ENCODE measurements around the gene RGS6.

RGS6 gene

DNA sequence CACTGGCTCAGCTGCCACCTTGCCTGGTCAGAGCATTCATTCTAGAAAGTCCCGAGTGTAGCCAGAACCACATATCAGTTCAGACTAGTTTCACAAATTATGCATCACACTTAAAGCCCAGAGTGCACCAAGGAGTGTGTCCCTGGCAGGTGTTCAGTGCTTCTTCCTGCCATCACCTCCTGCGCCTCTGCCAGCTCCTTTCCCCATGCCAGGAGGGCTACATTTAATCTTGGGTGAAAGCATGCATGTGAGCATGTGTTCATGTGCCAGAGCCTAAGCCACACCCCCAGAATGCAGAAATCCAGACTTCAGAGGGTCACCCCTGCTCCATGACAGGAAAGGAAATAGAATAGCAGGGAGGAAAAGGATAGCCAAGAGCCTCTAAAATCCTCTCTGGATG, 580.1 kb downstream of the RGS6 start:
- DNase-seq: no peak

DNA sequence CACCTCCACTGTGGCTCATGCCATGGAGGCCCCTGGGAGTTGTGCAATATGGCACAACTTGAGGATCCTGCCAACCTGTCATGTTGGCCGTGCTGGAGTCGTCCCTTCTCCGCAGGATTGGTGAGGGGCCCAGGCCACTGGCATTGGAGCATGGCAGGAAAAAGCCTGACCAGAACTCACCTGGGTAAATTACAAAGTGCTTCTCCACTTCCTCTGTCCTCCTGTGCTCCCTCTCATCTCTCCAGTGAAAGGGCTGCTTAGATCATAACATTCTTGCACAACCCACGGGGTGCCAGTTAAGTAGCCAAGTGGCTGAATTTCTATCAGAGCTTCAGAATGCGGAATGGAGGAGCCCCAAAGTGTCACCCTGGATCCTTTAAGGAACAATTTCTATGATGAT, 580.7 kb downstream of the RGS6 start:
- DNase-seq: no peak

DNA sequence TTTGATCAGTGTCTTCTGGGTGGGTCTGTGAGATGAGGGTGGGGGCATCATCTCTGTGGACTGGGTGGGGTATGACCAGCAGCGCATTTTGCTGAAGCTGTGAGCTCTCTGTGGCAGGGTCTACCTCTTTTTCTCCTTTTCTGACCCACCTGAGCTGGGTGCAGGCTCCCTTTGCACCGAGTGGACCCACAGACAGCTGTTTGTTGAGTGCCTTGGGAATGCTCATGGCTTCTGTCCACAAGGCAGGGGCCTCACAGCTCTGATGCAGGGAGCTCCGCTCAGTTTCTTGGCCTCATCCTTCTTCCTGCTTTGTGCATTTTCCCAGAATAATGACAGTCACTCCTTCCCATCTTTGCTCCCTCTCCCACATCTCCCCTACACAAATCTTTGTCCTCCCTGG, 581.1 kb downstream of the RGS6 start:
- no peak for DNase-seq

DNA sequence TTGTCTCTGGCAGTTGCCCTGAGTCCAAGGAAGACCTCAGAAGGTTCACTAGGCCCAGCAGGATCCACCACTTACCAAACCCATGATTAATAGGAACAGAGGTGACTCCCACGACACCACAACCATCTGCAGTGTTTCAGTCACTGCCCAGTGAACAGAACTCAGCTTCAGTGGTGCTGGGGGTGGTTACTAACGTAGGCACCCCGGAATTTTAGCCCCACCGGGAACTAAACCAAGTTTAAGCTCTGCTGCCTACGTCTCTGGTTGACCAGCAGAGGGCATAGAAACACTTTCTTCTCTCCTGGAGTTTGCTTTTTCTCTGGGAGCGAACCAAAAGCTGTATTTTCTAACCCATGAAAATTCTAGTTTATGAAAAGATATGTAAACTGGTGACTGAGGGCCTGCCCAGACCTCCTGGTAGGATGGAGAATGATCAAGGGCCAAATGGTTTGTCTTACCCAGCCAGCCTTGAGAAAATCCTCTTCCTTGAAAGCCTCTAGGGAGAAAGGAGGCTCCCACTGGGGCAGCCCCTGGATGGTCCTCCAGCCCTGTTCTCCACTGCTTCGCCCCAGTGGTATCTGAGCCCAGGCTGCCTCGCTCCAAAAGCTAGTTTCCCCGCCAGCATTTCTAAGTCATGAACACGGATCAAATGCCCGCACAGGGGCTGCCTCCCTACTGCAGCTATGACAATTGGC, 581.9 kb downstream of the RGS6 start:
- peak in 1 of 5 experiments; percentile 29 for DNase-seq

DNA sequence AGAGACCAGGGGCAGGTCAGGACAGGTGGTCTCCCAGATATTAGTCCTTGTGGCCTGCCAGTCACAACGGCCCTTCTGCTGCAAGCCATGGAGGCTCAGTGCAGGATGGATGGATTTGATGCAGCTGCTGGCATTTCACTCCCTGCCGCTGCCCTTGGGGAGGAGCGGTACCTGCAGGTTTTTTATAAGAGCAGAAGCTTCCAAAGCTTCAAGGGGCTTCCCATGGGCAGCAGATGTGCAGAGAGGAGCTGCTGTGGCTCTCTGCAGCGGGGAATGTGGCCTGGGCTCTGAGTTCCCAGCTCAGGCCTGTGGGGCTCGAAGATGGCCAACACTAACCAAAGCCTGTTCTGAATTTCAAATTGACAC, 582.4 kb downstream of the RGS6 start:
- no peak for DNase-seq

DNA sequence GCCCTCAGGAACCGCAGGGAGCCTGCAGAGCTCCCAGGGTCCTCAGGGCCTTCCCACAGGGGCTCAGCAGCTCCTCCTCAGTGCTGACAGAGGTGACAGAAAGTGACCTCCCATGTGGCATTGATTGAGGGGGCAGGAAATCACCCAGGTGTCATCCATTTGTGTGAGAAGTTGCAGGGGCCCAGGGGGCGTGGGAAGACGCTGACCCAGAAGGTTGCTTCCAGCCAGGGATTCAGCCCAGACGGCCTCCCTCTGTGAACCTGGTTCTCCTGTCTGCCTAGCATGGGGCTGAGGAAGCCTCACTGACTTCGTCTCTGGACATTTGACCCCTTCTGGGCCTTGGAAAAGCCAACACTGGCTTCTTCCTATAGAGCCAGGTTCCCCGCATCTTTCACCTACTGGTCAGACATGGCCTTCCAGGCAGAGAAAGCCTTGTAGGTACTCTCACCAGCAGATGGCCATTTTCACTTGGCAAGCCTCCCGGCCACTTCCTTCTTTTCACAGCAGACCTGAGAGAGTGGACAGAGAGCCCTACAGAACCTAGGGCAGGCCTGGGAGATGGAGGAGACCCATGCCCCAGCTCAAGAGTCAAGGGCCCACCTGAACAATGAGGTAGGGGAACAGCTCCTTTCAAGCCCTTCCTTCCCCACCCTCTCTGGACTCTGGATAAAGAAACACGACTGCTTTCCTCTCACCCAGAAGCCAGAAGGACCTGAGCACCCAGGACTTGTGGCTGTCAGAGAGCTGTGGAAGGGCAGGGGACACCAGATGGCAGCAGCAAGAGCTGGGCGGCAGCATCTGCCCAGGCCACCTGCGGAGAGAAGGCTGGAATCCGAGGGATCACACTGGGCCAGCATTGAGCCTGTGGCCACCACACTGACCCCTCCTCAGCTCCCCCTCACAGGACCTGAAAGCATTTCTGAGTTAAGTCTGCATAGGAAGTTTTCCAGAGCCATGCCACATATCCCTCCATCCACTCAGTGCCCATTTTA, 583.8 kb downstream of the RGS6 start:
- DNase-seq: no peak

DNA sequence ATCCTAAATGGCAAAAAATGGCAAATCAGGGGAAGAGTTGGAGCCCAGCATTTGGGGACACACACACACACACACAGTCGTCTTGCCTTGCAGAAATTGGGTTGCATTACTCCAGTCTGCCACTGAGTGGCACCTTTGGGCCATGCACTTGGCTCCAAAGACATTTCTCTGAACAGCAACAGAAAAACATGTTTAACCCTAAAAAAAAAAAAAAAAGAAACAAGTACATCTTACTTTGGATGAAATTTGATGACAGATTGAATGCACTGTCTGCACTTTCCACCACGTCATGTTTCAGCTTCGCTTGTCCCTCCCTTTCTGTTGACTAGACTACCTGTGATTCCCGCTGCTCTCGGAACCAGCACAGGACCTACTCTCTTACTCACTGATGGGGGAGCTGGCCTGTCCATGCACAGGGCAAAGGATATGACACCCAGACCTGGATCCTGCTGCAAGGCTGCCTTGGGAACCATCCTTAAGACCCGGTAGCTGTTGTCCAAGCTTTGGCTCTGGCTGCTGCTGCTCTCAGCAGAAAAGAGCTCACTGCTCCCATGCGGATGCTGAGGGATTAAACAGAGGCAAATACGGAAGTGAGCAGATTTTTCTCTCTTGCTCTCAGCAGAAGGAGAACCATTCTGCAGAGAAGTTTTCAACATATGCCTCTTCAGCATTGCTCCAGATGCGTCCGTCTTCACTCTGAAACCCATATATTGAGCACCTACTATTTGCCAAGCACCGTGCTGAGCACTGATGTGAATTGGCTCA, 584.9 kb downstream of the RGS6 start:
- peak; percentile 23 to 82 (median 54) for DNase-seq

DNA sequence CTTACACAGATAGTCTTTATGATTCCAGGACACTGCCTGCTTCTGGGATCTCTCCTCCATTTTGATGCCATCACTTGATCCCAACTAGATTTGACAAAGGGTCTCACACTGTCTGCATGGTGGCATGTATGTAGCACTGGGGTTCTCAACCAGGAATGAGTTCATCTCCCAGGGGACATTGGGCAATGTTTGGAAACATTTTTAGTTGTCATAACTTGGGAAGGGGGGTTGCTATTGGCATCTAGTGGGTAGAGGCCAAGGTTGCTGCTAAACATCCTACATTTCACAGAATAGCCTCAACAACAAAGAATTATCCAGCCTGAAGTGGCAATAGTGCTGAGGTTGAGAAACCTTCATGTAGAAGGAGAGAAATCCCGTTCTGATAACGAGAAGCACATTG, 585.5 kb downstream of the RGS6 start:
- no peak for DNase-seq

DNA sequence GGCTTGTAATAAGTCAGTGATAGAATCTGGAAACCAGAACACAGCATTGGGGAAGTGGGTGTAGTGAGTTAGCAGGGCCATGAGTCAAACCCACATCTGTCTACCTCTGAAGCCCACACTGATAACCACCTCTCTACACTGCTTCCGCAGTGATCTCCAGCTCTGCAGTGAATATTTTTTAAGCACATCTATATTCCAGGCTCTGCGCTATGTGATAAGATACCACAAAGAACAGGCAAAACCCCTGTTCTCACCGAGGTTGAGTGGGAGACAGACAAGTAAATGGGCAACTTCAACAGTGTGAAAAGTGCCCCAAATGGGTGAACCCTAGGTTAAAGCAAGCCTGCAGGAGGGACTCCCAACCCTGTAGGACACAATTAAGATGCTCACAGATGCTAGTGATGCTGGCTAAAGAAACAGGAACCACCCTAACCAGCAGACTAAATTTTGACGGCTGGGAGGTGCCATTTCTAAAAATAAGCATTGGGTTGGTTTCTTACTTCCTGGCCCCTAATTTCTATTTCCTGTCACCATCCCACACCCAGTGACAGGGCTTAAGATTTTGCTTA, 586.7 kb downstream of the RGS6 start:
- peak in 2 of 5 experiments; percentile 53 to 88 for DNase-seq

DNA sequence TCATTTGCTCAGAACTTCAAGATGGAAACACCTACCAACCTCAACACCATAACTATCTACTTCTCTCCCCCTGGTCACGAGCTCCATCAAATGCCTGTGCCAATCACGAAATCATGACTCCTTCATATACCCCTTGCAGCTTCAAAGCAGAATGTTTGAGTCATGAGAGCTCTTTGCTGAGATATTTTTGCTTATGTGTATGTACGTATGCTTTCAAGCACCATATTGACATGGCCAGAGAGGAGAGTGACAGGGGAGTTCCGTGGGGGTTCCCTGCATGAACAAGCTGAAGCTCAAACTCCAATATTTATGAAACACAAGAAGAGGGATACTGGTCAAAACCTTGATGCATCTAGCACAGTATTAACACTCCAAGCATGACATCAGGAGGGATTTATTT, 587.3 kb downstream of the RGS6 start:
- DNase-seq: peak in 1 of 5 experiments; percentile 34

DNA sequence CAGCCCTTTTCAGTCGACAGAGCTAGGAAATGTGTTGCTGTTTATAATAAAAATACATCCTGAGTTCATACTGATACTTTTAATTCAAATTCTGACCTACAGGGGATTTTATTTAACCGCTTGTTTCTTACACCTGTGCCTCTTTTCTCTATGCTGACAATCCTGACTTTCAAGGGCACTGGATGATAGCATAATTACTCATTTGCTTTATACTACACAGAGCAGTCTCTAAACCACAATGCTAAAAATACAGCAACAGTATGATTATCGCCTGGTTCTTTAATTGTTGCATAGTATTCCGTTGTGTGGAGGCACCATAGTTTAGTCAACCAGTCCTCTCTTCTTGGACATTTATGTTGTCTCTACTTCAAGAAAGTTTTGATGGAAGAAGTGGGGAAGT, 588.8 kb downstream of the RGS6 start:
- no peak for DNase-seq

DNA sequence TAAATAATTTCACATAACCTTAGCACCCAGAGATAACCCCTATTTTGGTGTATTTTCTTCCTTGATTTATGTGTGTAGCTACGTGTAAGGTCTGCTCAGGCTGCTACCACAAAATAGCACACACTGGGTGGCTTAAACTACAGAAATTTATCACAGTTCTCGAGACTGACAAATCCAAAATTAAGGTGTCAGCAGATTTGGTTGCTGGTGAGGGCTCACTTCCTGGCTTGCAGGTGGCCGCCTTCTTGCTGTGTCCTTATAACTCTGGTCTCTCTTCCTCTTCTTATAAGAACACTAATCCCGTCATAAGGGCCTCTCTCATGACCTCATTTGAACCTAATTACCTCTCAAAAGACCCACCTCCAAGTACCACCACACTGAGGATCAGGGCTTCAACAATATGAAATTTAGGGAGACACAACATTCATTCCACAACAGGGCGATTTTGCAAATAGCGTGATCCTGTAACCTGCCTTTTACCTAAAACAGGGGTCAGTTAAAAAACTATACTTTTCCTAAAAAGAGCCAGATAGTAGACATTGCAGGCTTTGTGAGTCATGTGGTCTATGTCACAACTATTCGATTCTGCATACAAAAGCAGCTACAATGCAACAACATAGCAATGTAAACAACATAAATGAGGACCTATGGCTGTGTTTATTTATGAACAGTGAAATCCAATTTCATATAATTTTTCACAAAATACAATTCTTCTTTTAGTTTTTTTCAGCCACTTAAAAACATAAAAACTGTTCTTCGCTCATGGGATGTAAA, 589.9 kb downstream of the RGS6 start:
- no peak for DNase-seq

DNA sequence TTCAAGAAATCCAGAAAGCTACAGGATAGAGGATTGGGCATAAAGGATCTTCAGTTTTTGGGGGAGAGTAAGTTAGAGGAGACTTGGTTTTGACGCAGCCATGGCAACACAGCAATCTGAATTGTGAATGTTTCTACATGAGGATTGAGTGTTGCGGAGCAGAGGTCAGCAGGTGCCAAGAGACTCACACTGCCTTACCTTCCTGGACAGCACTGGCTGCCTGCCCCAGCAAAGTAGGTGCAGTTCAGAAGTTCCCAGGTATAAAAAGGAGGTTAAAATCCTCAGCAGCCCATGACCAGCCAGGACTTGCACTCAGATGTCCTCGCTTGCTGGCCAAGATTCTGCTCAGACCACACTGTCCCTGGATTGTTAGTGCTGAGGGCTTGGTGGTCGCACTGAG, 590.6 kb downstream of the RGS6 start:
- no peak for DNase-seq

DNA sequence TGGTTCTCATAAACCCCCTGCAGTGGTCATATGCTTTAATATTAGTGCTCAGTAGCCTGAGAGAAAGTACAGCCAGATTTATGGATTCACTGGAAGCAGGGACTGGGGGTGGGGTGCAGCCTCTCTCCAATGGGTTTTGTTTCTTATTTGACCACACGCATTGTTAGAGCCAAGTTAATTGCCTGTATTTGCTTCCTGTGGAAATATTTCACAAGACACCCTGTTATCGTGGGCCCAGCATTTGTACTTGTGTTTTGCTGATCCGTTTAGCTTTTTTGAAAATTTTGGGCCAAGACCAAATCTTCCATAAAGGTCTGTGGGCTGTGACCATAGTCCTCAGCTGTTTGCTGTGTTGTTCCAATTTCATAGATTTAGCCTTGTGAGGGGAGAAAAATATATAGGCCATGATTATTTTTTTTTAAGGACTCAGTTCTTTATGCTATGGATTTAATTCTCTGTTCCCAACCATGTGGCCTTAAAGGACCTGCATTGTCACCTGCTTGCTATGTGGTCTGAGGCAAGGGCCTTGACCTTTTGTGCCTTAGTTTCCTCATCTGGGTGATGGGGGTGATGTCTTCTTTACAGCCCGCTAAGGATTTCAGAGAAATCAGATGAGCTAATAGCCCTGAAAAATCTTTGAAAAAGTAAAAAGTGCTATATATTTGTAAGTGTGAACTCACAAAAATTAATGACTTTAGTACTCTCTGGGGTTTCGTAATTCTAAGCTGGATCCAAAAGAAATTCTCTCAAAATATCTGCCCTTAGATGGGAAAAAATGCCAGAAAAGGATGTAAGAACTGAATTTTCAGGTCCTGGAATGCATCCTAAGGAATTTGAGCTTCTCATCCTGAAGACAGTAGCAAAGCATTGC, 591.4 kb downstream of the RGS6 start:
- no peak for DNase-seq

DNA sequence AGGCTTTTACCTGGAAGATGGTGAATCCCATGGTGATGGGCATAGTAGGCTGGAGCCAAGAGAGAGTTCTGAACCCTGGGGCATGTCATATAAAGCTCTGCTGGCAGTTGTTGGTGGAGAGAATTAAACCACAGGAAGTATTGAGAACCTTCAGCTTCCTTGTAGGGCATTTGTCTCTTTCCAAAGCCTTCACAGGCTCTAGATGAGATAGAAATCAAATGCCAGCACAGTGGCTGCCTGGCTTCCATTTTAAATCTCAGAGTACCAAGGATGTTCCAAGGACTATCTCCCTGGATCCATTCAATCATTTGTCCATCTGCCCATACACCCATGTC, 592.0 kb downstream of the RGS6 start:
- DNase-seq: no peak

DNA sequence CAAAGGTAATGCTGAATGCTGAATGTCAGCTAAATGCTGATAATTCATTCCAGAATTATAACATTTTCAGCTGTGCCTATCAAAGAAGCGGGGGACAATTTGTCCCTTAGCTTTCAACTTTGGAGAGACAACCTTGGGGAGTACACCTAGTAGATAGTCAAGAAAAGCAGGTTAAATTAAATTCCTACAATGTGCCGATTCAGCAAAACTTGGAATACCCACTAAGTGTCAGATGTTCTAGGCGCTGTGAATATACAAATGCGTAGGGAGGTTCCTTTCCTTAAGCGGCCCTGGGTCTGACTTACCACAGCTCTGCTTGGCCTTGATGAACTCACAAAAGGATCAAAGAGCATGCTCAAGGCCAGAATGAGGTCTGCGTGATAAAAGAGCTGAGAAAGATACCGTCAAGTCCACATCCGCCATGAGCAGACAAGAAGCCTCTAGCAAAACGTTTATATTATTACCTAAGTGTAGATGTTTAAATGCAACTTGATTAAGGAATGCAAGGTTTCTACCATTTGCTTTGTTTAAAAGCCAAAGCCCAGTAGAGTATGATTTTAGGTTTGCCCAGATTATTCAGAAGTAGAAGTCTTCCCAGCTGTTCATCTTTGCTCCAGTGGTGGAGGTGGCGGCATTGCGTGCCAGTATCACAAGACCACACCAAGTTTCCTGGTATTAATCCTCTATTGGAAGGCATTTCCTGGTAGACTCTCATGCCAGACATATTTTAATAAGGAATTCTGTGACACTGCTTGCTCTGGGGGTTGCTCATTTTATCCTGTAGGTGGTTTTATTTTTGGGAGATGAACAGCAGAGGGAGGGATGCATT, 593.1 kb downstream of the RGS6 start:
- no peak for DNase-seq

DNA sequence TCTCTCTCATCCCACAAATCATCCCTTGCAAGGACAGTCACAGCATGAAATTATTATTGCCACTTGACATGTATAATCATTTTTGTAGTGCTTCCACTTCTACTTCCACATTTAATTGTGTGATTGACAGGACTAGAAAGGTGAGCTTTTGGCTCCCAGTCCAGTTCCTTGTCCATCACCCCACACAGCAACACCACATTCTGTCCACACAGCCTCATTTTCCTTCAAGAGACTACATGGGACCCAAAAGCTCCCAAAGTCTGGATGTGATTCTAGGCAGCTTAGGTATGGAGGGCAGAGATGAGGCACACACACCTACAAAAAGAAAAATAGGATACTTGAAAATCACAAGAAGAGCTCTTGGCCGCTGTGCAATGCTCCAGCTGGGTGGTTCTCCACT, 595.4 kb downstream of the RGS6 start:
- DNase-seq: no peak

DNA sequence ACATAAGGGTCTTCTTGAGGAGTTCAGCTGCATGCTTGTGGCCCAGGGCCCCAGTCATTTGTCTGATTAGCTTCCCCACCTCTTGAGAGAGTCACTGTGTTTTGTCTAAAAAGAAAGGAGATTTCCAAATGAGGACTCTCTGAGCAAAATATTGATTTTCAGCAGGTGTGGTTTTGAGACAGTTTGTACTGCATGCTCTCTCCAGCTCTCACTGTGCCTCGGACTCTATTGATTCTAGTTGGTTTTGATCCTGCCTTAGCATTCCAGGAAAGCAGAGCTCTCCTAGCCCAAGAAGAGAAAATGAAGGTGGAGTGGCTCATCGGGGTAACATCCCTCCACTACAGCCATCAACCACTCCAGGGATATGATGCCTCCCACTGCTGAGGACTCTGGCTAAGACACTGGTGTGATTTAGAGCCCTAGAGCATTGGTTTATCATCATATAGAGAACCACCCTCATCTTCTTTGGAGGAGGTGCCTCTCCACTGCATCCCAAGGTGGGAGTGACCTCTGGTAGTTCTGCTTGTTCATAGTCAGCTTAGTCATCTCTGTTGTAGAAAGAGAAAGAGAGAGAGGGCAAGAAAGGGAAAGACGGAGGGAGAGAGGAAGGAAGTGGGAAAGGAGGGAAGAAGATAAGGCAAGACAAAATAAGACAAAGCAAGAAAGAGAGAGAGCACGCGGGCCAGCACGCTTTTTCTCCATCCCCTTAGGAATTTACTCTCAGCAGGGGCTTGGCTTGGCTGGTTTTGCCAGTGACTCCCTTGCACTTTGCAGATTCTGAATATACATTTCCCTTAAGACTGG, 596.0 kb downstream of the RGS6 start:
- DNase-seq: no peak

DNA sequence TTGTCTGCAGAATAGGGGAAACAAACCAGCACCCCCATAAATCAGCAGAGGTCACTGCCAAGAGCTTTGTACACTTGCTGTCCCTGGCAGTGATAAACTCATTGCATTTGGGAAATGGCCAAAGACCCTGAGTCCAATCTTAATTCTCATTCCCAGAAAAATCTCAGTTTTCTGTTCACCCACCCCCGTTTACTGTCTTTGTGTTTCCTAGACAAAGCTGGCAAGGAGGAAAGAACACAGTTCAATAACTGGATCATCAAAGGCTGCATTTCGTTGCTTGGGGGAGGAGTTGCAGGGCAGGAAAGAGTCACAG, 596.6 kb downstream of the RGS6 start:
- no peak for DNase-seq
